GM12878 (cell line): ENCODE results near the gene ERCC4. TPM values are rescaled to one million over a fixed set of nuclear protein-coding genes. Genes with fewer than 3 reads are reported as not detected.

Experiments used
- ATAC-seq: fragments of 200-7000 bp; cut with Tn5 transposase; 3 replicates; pipeline ENCODE4 v1.9.1; 2020; ENCODE audit warnings: mild to moderate bottlenecking, moderate library complexity
- BruUV-seq: library from RNA; stranded (reverse); fragments of 400-500 nt; replicated peaks from 2 replicates; lab custom pipeline; 2021; lab: Mats Ljungman, UMichigan
- CTCF ChIA-PET: fragments of 300-600 bp; sonication (Branson Sonifier 250); formaldehyde crosslinking; extraction: SDS; loops from one replicate; lab custom pipeline; 2021; ENCODE audit warnings: inconsistent platforms; lab: Yijun Ruan, JAX
- POLR2A ChIA-PET: fragments of 350-600 bp; formaldehyde crosslinking; extraction: SDS; loops from one replicate; lab custom pipeline; 2021; ENCODE audit warnings: inconsistent platforms; lab: Charles Lee
- RAD21 ChIA-PET: fragments of 300-600 bp; sonication (Branson Sonifier 250); formaldehyde crosslinking; loops from one replicate; lab custom pipeline; 2023; ENCODE audit warnings: antibody characterized with exemption; ENCODE audit not compliant: unreplicated experiment; lab: Charles Lee
- SMC1A ChIA-PET: fragments of 300-600 bp; sonication (Branson Sonifier 250); formaldehyde crosslinking; loops from one replicate; lab custom pipeline; 2023; ENCODE audit not compliant: unreplicated experiment, uncharacterized antibody; lab: Charles Lee
- DNase-seq: peaks from one replicate; pipeline ENCODE4 v3.0.0-alpha.2; 2011; ENCODE audit warnings: low read depth, low spot score
- FAIRE-seq: peaks from 3 replicates; lab custom pipeline; 2011; peaks lifted over from hg19 to GRCh38; lab: Jason Lieb, UNC
- H2AFZ ChIP-seq: 2 replicates; pipeline ENCODE4 v1.6.0; 2011; ENCODE audit warnings: low read depth, low read length, control low read depth; ENCODE audit not compliant: control insufficient read depth
- H3K27ac ChIP-seq: 2 replicates; pipeline ENCODE4 v1.5.1; 2011; ENCODE audit warnings: control low read depth; ENCODE audit not compliant: control insufficient read depth, insufficient read depth
- H3K27me3 ChIP-seq, 2 experiments: replicated peaks in 1 of 2; 2 replicates each; pipeline versions ENCODE4 v1.6.0 to v1.6.1; 2011; ENCODE audit warnings: low read length in 1 of 2; ENCODE audit not compliant: control insufficient read depth in 2 of 2, insufficient read depth in 2 of 2
- H3K36me3 ChIP-seq, 2 experiments: 2 replicates each; pipeline ENCODE4 v1.5.1; 2011; ENCODE audit warnings: low read length in 1 of 2; ENCODE audit not compliant: control insufficient read depth in 2 of 2, insufficient read depth in 2 of 2
- H3K4me1 ChIP-seq: 2 replicates; pipeline ENCODE4 v1.6.1; 2011; ENCODE audit warnings: mild to moderate bottlenecking, low read length, moderate library complexity, mixed read lengths; ENCODE audit not compliant: control insufficient read depth, insufficient read depth
- H3K4me2 ChIP-seq: 2 replicates; pipeline ENCODE4 v1.6.0; 2011; ENCODE audit warnings: control low read depth; ENCODE audit not compliant: control insufficient read depth, insufficient read depth
- H3K4me3 ChIP-seq: fragments of 200-600 bp; sonication (generic); 2 replicates; pipeline ENCODE4 v1.5.1; 2016
- H3K79me2 ChIP-seq: 2 replicates; pipeline ENCODE4 v1.6.0; 2011; ENCODE audit warnings: low read length; ENCODE audit not compliant: control insufficient read depth, insufficient read depth
- H3K9ac ChIP-seq: 2 replicates; pipeline ENCODE4 v1.8.0; 2011; ENCODE audit warnings: low read length, control low read depth, mixed read lengths; ENCODE audit not compliant: control insufficient read depth, insufficient read depth
- H3K9me3 ChIP-seq: replicated peaks from 3 replicates; pipeline ENCODE4 v1.5.1; 2011; ENCODE audit warnings: mild to moderate bottlenecking, low read length; ENCODE audit not compliant: control insufficient read depth, insufficient read depth
- H4K20me1 ChIP-seq: 2 replicates; pipeline ENCODE4 v1.6.0; 2011; ENCODE audit not compliant: control insufficient read depth, insufficient read depth
- CEBPB ChIP-seq, 2 experiments: fragments of 150-350 bp in 1 of 2; IDR thresholded peaks; 2 replicates each; pipeline ENCODE4 v1.6.1; 2012 to 2014; ENCODE audit warnings: low read depth in 2 of 2, low read length in 2 of 2, borderline replicate concordance in 1 of 2, inconsistent platforms in 1 of 2
- CHD4 ChIP-seq: fragments of 200-600 bp; sonication (generic); IDR thresholded peaks from 2 replicates; pipeline ENCODE4 v1.6.1; 2016; ENCODE audit warnings: mild to moderate bottlenecking
- EP300 ChIP-seq, 2 experiments: fragments of 150-350 bp in 1 of 2; IDR thresholded peaks; 2 replicates each; pipeline ENCODE4 v1.6.1; 2011 to 2012; ENCODE audit warnings: low read depth in 2 of 2, low read length in 2 of 2, borderline replicate concordance in 1 of 2, improper control_type of control experiment in 1 of 2, inconsistent platforms in 1 of 2; ENCODE audit not compliant: control insufficient read depth in 1 of 2
- HCFC1 ChIP-seq: fragments of 150-350 bp; IDR thresholded peaks from 2 replicates; pipeline ENCODE4 v1.6.1; 2014; ENCODE audit warnings: low read length
- IKZF1 ChIP-seq: fragments of 450-650 bp; conservative IDR thresholded peaks from 2 replicates; pipeline ENCODE4 v1.6.1; 2017; ENCODE audit warnings: antibody characterized with exemption, mild to moderate bottlenecking
- MTA3 ChIP-seq: IDR thresholded peaks from 2 replicates; pipeline ENCODE4 v1.6.1; 2012; ENCODE audit warnings: low read length, inconsistent platforms, borderline replicate concordance
- MYC ChIP-seq: IDR thresholded peaks from 2 replicates; pipeline ENCODE4 v1.6.1; 2011; ENCODE audit warnings: mild to moderate bottlenecking, low read length, moderate library complexity, inconsistent platforms; ENCODE audit not compliant: insufficient read depth, insufficient replicate concordance, insufficient read length, severe bottlenecking
- POLR2AphosphoS2 ChIP-seq: IDR thresholded peaks from 2 replicates; pipeline ENCODE4 v1.6.1; 2011; ENCODE audit warnings: low read depth, mild to moderate bottlenecking, low read length, improper control_type of control experiment, moderate library complexity
- RUNX3 ChIP-seq: IDR thresholded peaks from 2 replicates; pipeline ENCODE4 v1.6.1; 2012; ENCODE audit warnings: low read length, inconsistent platforms
- SP1 ChIP-seq: IDR thresholded peaks from one replicate; pipeline ENCODE4 v1.6.1; 2011; ENCODE audit warnings: low read depth, low read length
- WGBS: methylation state at CpG from one replicate; pipeline ENCODE4 v1.1.6; 2016; ENCODE audit warnings: low lambda C conversion rate; ENCODE audit not compliant: insufficient replicate concordance, insufficient coverage; ENCODE audit errors: missing lambda C conversion rate; 5-methylcytosine and 5-hydroxymethylcytosine counted together
- in situ Hi-C: fragments of 300-500 bp; cut with MboI; formaldehyde crosslinking; loops from 9 replicates; pipeline ENCODE4 v1.14.3; 2018; ENCODE audit warnings: mixed read lengths
- intact Hi-C: fragments of 100-400 bp; cut with micrococcal nuclease; formaldehyde crosslinking; loops from one replicate; pipeline ENCODE4 v1.14.2; 2022; ENCODE audit not compliant: unreplicated experiment
- polyA plus RNA-seq, 11 experiments: library from polyadenylated mRNA; depleted of rRNA in 4 of 11; unstranded in 6 of 11; stranded (reverse) in 5 of 11; fragments of >200 nt; fragmentation: Nextera tagmentation in 4 of 11; fragmentation: Illumina TruSeq in 1 of 11; extraction: Ambion mirVana in 4 of 11; extraction: Trizol in 1 of 11; gene quantifications; 1 replicate in 1 of 11; 2 replicates in 10 of 11; pipeline versions ENCODE4 v1.2.1 to v1.2.3, GENCODE V29; 2011 to 2016; ENCODE audit warnings: inconsistent platforms in 2 of 11, missing spikeins in 2 of 11, low read depth in 1 of 11
- total RNA-seq, 4 experiments: library from RNA; depleted of rRNA in 3 of 4; stranded (reverse); fragments of >200 nt in 3 of 4; fragmentation: Illumina TruSeq in 1 of 4; extraction: Trizol in 1 of 4; gene quantifications; 2 replicates each; pipeline versions ENCODE4 v1.2.1 to v1.2.3, GENCODE V29; 2013 to 2021
- TF ChIP-seq, protein P1 (sequence below): IDR thresholded peaks from 2 replicates; pipeline ENCODE4 v1.6.1; 2011; ENCODE audit warnings: borderline replicate concordance, low read depth, mild to moderate bottlenecking, moderate library complexity, low read length; ENCODE audit not compliant: insufficient read depth, poor library complexity, severe bottlenecking
- TF ChIP-seq, protein P2 (sequence below): fragments of 450-650 bp; IDR thresholded peaks from 2 replicates; pipeline ENCODE4 v1.6.1; 2016; ENCODE audit warnings: mild to moderate bottlenecking
- TF ChIP-seq, protein P3 (sequence below): IDR thresholded peaks from 2 replicates; pipeline ENCODE4 v1.6.1; 2012; ENCODE audit warnings: low read depth, low read length, improper control_type of control experiment
- TF ChIP-seq, protein P4 (sequence below): fragments of 450-650 bp; IDR thresholded peaks from 2 replicates; pipeline ENCODE4 v1.6.1; 2017; ENCODE audit warnings: mild to moderate bottlenecking, moderate library complexity
- TF ChIP-seq, protein P5 (sequence below): IDR thresholded peaks from 2 replicates; pipeline ENCODE4 v1.6.1; 2011; ENCODE audit warnings: borderline replicate concordance, low read depth, mild to moderate bottlenecking, moderate library complexity, mixed read lengths, low read length; ENCODE audit not compliant: insufficient read depth; ENCODE audit errors: extremely low read length

Gene ERCC4
- total and polyA plus RNA-seq, 10 of the 15 experiments (the other 5 are each of a cell fraction or from before 2014, with no cell fraction given): 4.7 to 24.6 (median 8.9) TPM

DNA sequence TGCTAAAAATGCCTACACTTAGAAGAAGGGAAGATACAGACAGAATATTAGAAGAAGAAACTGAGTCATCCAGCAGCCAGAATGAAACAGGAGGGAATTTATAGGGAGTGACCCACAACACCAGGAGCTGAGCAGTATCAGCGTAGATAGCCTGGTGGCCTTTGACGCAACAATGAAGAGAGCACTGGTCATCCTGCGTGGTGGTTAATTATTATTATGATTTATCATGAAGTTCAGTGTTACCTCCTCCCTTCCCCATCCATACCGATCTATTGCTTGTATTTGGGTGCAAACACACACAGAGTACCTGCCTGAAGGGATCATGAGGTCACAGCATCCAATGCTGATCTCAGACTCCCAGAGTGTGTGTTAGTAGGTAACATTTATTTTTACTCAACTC, 38.5 kb downstream of the ERCC4 start:
- no peaks in the 10 kb centered on the region for H4K20me1 ChIP-seq
- 49% methylated on average over 4 of the region's 4 CpGs for WGBS
- no peaks in the 10 kb centered on the region for H3K27me3 ChIP-seq
- H3K4me3 ChIP-seq: peak overlapping the region; percentile 70; the same call in 1 of the 2 replicates
- no peak for ATAC-seq
- in situ Hi-C loops (no loop called here), intact Hi-C loops (loop anchor here (5.0 kb wide), 3 partner anchors 36 to 674 kb away; partner anchors contain the start of genes BFAR, ERCC4, MRTFB and PARN)
- DNase-seq: no peak
- CTCF ChIA-PET: interaction anchor here (0.5 to 1.0 kb wide), 2 partner anchors 35 to 39 kb away, joined by 3 to 4 read pairs; partner anchors contain the start of gene ERCC4
- no peak overlapping the region for H2AFZ ChIP-seq
- no peaks in the 10 kb centered on the region for H3K79me2 ChIP-seq
- RAD21 ChIA-PET: no interaction called here
- no TSS peak for BruUV-seq
- H3K27ac ChIP-seq: peak overlapping the region; percentile 85
- FAIRE-seq: no peak
- SMC1A ChIA-PET: interaction anchor here (1.4 kb wide), 1 partner anchor 39 kb away, joined by 5 read pairs; no protein-coding TSS in a partner anchor
- peaks cover 29% of the 10 kb centered on the region for H3K4me1 ChIP-seq
- H3K36me3 ChIP-seq: no peaks in the 10 kb centered on the region
- POLR2A ChIA-PET: no interaction called here
- TF ChIP-seq EP300 (IDR thresholded peaks at IDR 0.05; ENCODE audit: borderline replicate concordance in 1 of 2, control insufficient read depth in 1 of 2, low read depth in 2 of 2, low read length in 2 of 2) (no peak), SP1 (no peak), POLR2AphosphoS2 (no peak), CHD4 (no peak), CEBPB (IDR thresholded peaks at IDR 0.05; ENCODE audit: borderline replicate concordance in 1 of 2, low read depth in 2 of 2, low read length in 2 of 2) (no peak), MYC (no peak), MTA3 (no peak), IKZF1 (no peak), RUNX3 (no peak), HCFC1 (no peak)
- TF ChIP-seq, protein P1, sequence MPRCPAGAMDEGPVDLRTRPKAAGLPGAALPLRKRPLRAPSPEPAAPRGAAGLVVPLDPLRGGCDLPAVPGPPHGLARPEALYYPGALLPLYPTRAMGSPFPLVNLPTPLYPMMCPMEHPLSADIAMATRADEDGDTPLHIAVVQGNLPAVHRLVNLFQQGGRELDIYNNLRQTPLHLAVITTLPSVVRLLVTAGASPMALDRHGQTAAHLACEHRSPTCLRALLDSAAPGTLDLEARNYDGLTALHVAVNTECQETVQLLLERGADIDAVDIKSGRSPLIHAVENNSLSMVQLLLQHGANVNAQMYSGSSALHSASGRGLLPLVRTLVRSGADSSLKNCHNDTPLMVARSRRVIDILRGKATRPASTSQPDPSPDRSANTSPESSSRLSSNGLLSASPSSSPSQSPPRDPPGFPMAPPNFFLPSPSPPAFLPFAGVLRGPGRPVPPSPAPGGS: no peak
- TF ChIP-seq, protein P2, sequence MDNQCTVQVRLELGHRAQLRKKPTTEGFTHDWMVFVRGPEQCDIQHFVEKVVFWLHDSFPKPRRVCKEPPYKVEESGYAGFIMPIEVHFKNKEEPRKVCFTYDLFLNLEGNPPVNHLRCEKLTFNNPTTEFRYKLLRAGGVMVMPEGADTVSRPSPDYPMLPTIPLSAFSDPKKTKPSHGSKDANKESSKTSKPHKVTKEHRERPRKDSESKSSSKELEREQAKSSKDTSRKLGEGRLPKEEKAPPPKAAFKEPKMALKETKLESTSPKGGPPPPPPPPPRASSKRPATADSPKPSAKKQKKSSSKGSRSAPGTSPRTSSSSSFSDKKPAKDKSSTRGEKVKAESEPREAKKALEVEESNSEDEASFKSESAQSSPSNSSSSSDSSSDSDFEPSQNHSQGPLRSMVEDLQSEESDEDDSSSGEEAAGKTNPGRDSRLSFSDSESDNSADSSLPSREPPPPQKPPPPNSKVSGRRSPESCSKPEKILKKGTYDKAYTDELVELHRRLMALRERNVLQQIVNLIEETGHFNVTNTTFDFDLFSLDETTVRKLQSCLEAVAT: no peak
- TF ChIP-seq, protein P3, sequence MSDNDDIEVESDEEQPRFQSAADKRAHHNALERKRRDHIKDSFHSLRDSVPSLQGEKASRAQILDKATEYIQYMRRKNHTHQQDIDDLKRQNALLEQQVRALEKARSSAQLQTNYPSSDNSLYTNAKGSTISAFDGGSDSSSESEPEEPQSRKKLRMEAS: no peak
- TF ChIP-seq, protein P4, sequence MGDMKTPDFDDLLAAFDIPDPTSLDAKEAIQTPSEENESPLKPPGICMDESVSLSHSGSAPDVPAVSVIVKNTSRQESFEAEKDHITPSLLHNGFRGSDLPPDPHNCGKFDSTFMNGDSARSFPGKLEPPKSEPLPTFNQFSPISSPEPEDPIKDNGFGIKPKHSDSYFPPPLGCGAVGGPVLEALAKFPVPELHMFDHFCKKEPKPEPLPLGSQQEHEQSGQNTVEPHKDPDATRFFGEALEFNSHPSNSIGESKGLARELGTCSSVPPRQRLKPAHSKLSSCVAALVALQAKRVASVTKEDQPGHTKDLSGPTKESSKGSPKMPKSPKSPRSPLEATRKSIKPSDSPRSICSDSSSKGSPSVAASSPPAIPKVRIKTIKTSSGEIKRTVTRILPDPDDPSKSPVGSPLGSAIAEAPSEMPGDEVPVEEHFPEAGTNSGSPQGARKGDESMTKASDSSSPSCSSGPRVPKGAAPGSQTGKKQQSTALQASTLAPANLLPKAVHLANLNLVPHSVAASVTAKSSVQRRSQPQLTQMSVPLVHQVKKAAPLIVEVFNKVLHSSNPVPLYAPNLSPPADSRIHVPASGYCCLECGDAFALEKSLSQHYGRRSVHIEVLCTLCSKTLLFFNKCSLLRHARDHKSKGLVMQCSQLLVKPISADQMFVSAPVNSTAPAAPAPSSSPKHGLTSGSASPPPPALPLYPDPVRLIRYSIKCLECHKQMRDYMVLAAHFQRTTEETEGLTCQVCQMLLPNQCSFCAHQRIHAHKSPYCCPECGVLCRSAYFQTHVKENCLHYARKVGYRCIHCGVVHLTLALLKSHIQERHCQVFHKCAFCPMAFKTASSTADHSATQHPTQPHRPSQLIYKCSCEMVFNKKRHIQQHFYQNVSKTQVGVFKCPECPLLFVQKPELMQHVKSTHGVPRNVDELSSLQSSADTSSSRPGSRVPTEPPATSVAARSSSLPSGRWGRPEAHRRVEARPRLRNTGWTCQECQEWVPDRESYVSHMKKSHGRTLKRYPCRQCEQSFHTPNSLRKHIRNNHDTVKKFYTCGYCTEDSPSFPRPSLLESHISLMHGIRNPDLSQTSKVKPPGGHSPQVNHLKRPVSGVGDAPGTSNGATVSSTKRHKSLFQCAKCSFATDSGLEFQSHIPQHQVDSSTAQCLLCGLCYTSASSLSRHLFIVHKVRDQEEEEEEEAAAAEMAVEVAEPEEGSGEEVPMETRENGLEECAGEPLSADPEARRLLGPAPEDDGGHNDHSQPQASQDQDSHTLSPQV: no peak
- TF ChIP-seq, protein P5, sequence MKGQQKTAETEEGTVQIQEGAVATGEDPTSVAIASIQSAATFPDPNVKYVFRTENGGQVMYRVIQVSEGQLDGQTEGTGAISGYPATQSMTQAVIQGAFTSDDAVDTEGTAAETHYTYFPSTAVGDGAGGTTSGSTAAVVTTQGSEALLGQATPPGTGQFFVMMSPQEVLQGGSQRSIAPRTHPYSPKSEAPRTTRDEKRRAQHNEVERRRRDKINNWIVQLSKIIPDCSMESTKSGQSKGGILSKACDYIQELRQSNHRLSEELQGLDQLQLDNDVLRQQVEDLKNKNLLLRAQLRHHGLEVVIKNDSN: no peak
- TF ChIP-seq, all 136 proteins: peak for 0
- no peak overlapping the region for H3K9ac ChIP-seq
- no peaks in the 10 kb centered on the region; the same call in 2 of the 3 replicates for H3K9me3 ChIP-seq
- peak overlapping the region; percentile 92 for H3K4me2 ChIP-seq
